Prostate gland (tissue), 2 donors: Measurements from ENCODE around the gene SV2B.

Experiments used
- CTCF ChIP-seq, 4 experiments: fragments of 200-600 bp in 2 of 4; fragments of 450-650 bp in 2 of 4; sonication (generic) in 2 of 4; IDR thresholded peaks; 1 replicate in 3 of 4; 2 replicates in 1 of 4; pipeline ENCODE4 v1.5.1; 2016 to 2019; ENCODE audit warnings: antibody characterized with exemption in 4 of 4, mild to moderate bottlenecking in 2 of 4, moderate library complexity in 2 of 4
- POLR2A ChIP-seq: fragments of 450-650 bp; IDR thresholded peaks from one replicate; pipeline ENCODE4 v1.6.1; 2016; ENCODE audit warnings: antibody characterized with exemption, mild to moderate bottlenecking

GRCh38 chr15:91051248-91051647 is 48.8 kb upstream of the SV2B start:
- TF ChIP-seq POLR2A, result no peak
- no peak for TF ChIP-seq CTCF (IDR thresholded peaks at IDR 0.05)
